Measurements from ENCODE around the gene VPS13D. TPM values are rescaled to one million over a fixed set of nuclear protein-coding genes. Genes with fewer than 3 reads are reported as not detected.

Gene VPS13D
- total RNA-seq, 4 donors from 2014 or later = 60.9 to 91.6 (median 71.6) TPM

DNA sequence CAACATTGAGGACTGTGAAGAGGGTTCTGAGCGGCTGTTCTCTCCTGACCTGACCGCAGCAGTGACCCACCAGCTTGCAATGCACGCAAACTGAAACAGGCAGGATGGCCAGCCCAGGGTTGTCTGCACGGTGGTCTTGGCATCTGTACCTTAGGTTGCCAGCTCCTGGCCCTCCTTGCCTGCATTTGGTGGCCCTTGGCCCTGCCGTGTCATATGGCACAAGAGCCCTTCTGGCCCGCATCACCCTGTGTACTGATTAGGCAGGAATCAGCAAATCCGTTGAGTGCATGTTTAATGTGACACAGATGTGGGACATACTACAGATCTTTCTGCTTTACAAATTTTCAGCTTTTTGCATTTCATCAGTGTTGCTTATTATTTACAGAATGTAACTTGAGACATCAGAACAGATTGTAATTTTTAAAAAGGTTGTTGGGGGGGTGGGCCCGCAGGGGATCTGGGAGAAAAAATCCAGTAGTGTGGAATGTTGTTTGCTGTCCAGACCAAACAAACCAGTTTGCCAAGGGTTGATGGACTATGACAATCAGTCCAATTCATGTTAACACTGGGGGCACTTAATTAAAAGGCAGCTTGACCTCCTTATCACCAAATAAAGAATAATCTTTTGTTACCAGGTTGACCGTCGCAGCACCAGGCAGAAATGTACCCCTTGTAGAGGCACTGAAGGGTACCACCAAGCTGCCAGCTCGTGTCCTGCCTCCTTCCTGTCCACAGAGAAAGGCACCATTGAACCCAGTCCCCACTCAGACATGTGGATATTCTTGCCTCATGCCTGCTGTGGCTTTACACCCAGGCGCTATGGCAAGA, 255.6 kb downstream of the VPS13D start:
- TF ChIP-seq, protein P1, sequence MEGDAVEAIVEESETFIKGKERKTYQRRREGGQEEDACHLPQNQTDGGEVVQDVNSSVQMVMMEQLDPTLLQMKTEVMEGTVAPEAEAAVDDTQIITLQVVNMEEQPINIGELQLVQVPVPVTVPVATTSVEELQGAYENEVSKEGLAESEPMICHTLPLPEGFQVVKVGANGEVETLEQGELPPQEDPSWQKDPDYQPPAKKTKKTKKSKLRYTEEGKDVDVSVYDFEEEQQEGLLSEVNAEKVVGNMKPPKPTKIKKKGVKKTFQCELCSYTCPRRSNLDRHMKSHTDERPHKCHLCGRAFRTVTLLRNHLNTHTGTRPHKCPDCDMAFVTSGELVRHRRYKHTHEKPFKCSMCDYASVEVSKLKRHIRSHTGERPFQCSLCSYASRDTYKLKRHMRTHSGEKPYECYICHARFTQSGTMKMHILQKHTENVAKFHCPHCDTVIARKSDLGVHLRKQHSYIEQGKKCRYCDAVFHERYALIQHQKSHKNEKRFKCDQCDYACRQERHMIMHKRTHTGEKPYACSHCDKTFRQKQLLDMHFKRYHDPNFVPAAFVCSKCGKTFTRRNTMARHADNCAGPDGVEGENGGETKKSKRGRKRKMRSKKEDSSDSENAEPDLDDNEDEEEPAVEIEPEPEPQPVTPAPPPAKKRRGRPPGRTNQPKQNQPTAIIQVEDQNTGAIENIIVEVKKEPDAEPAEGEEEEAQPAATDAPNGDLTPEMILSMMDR (IDR thresholded peaks at IDR 0.05 in 4 of 5, conservative IDR thresholded peaks at IDR 0.05 in 1 of 5) = no peak
- TF ChIP-seq POLR2A (IDR thresholded peaks at IDR 0.05) = no peak
- DNase-seq (no peak), ATAC-seq (peak; percentile 24 to 25)
- H3K4me3 ChIP-seq = peak overlapping the region in 1 of 4 donors; percentile 16
- H3K27me3 ChIP-seq = no peaks in the 10 kb centered on the region
- peak overlapping the region; percentile 74 to 94 (median 78) for H3K27ac ChIP-seq
- intact Hi-C loops (cut with DNase I; ENCODE audit: low total_unique reads) (no loop called here), in situ Hi-C loops (cut with MboI; ENCODE audit: low sequenced_read_pairs in 4 of 4) (no loop called here)
- H3K36me3 ChIP-seq = no peaks in the 10 kb centered on the region
- peaks cover 35 to 54% of the 10 kb centered on the region in 2 donors for H3K4me1 ChIP-seq
- no peaks in the 10 kb centered on the region for H3K9me3 ChIP-seq

GRCh38 chr1:12486059-12486341, 256.2 kb downstream of the VPS13D start:
- Histone ChIP-seq H3K4me3 (peak overlapping the region in 1 of 4 donors; percentile 16), H3K4me1 (peaks cover 30 to 49% of the 10 kb centered on the region in 2 donors), H3K9me3 (no peaks in the 10 kb centered on the region), H3K27me3 (no peaks in the 10 kb centered on the region), H3K27ac (peak overlapping the region; percentile 74 to 94 (median 78)), H3K36me3 (no peaks in the 10 kb centered on the region)
- TF ChIP-seq, protein P1 (IDR thresholded peaks at IDR 0.05 in 4 of 5, conservative IDR thresholded peaks at IDR 0.05 in 1 of 5) = no peak
- TF ChIP-seq POLR2A (IDR thresholded peaks at IDR 0.05) = no peak
- DNase-seq = no peak
- intact Hi-C loops (cut with DNase I; ENCODE audit: low total_unique reads) = no loop called here
- in situ Hi-C loops (cut with MboI; ENCODE audit: low sequenced_read_pairs in 4 of 4) = no loop called here
- peak; percentile 9 to 38 for ATAC-seq

DNA sequence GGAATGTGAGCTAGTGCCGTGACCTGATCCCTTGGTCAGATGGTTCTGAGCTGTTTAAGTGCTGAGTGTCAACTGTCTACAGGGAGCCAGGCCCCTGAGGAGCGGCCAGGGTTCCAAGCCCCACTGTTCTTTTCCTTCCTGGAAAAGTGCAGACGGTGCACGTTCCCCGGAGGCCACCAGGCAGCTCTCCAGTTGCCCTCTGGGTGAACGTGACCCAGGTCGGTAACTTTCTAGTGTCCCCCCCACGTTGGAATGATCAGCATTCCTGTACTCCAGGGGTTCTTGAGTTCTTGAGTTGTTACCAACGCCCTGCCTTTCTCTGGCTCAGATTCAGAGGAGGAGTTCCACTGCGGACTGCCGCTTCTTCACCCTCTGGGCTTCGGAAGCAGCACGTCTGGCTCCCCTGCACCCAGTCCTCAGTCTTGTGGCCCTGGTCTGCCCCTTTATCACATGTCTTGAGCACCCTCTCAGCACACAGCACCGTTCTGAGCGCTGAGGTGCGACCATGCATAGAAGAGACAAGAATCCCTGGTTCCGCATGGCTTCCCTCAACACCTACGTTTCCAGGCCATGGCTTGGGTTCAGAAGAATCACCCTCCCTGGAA, 256.7 kb downstream of the VPS13D start:
- intact Hi-C loops (cut with DNase I; ENCODE audit: low total_unique reads) = no loop called here

GRCh38 chr1:12487520-12487919, 257.7 kb downstream of the VPS13D start:
- TF ChIP-seq POLR2A (IDR thresholded peaks at IDR 0.05) = no peak
- TF ChIP-seq, protein P1 (IDR thresholded peaks at IDR 0.05 in 4 of 5, conservative IDR thresholded peaks at IDR 0.05 in 1 of 5) = no peak
- H3K9me3 ChIP-seq = no peaks in the 10 kb centered on the region
- no peak overlapping the region for H3K4me3 ChIP-seq
- DNase-seq (no peak), ATAC-seq (no peak)
- intact Hi-C loops (cut with DNase I; ENCODE audit: low total_unique reads) (no loop called here), in situ Hi-C loops (cut with MboI; ENCODE audit: low sequenced_read_pairs in 4 of 4) (no loop called here)
- H3K36me3 ChIP-seq = no peaks in the 10 kb centered on the region
- H3K27me3 ChIP-seq = no peaks in the 10 kb centered on the region
- peaks cover 24 to 39% of the 10 kb centered on the region in 2 donors for H3K4me1 ChIP-seq
- no peak overlapping the region for H3K27ac ChIP-seq

More for the DNA sequence above, 256.7 kb downstream of the VPS13D start:
- Histone ChIP-seq H3K27ac (peak overlapping the region; percentile 74 to 94 (median 78)), H3K27me3 (no peaks in the 10 kb centered on the region), H3K4me1 (peaks cover 25 to 44% of the 10 kb centered on the region in 2 donors), H3K4me3 (peak overlapping the region in 1 of 4 donors; percentile 6), H3K9me3 (no peaks in the 10 kb centered on the region), H3K36me3 (no peaks in the 10 kb centered on the region)
- DNase-seq (peak; percentile 71 to 84), ATAC-seq (peak; percentile 93 to 94)
- TF ChIP-seq, protein P1 (IDR thresholded peaks at IDR 0.05 in 4 of 5, conservative IDR thresholded peaks at IDR 0.05 in 1 of 5) = no peak
- TF ChIP-seq POLR2A (IDR thresholded peaks at IDR 0.05) = no peak
- in situ Hi-C loops (cut with MboI; ENCODE audit: low sequenced_read_pairs in 4 of 4) = no loop called here
